Measurements from ENCODE around the gene CARM1. TPM values are rescaled to one million over a fixed set of nuclear protein-coding genes. Genes with fewer than 3 reads are reported as not detected.

CARM1 gene
- polyA plus RNA-seq, 1 donor from 2014 or later, result 22.3 TPM

- H3K27me3 ChIP-seq (ENCODE audit: insufficient read depth, low read depth, low read length), result no peaks in the 10 kb centered on the region
- H4K20me1 ChIP-seq (ENCODE audit: insufficient read depth), result no peaks in the 10 kb centered on the region
- H3F3A ChIP-seq (ENCODE audit: insufficient read depth, low read length, poor library complexity, severe bottlenecking), result no peaks in the 10 kb centered on the region
- no peak overlapping the region for H3K9ac ChIP-seq (ENCODE audit: low read length)
- TF ChIP-seq EZH2 (IDR thresholded peaks at IDR 0.05; ENCODE audit: borderline replicate concordance, insufficient read depth, low read length, poor library complexity, severe bottlenecking) (no peak), SMC3 (conservative IDR thresholded peaks at IDR 0.05; ENCODE audit: poor library complexity) (no peak), RAD21 (conservative IDR thresholded peaks at IDR 0.05) (no peak)
- no peak overlapping the region for H2AFZ ChIP-seq (ENCODE audit: low read depth, low read length)
- no peak overlapping the region for H3K4me2 ChIP-seq (ENCODE audit: low read length)
- H3K79me2 ChIP-seq (replicated peaks; ENCODE audit: insufficient read depth, low read length), result no peaks in the 10 kb centered on the region
- no peak overlapping the region for H3K4me3 ChIP-seq (ENCODE audit: low read length)
- no peak overlapping the region for H3K27ac ChIP-seq (ENCODE audit: low read length)
- no peaks in the 10 kb centered on the region for H3K9me3 ChIP-seq (ENCODE audit: low read length)
- H3K36me3 ChIP-seq (ENCODE audit: insufficient read depth, low read length), result no peaks in the 10 kb centered on the region
- no peaks in the 10 kb centered on the region for H3K9me2 ChIP-seq (ENCODE audit: insufficient read depth, low read length)
Measured at GRCh38 chr19:10831987-10832938, 39.1 kb upstream of the CARM1 start.

- Histone ChIP-seq H3K9me2 (ENCODE audit: insufficient read depth, low read length) (no peaks in the 10 kb centered on the region), H3K27me3 (ENCODE audit: insufficient read depth, low read depth, low read length) (no peaks in the 10 kb centered on the region), H3K9me3 (ENCODE audit: low read length) (no peaks in the 10 kb centered on the region), H3K27ac (ENCODE audit: low read length) (no peak overlapping the region), H3F3A (ENCODE audit: insufficient read depth, low read length, poor library complexity, severe bottlenecking) (no peaks in the 10 kb centered on the region), H3K4me3 (ENCODE audit: low read length) (no peak overlapping the region), H4K20me1 (ENCODE audit: insufficient read depth) (no peaks in the 10 kb centered on the region), H3K36me3 (ENCODE audit: insufficient read depth, low read length) (no peaks in the 10 kb centered on the region), H3K4me2 (ENCODE audit: low read length) (no peak overlapping the region), H3K9ac (ENCODE audit: low read length) (no peak overlapping the region), H3K79me2 (replicated peaks; ENCODE audit: insufficient read depth, low read length) (no peaks in the 10 kb centered on the region), H2AFZ (ENCODE audit: low read depth, low read length) (no peak overlapping the region)
- TF ChIP-seq EP300 (conservative IDR thresholded peaks at IDR 0.05; ENCODE audit: poor library complexity, severe bottlenecking), result no peak
- no peak for TF ChIP-seq MXI1 (conservative IDR thresholded peaks at IDR 0.05; ENCODE audit: poor library complexity, severe bottlenecking)
- no peak for TF ChIP-seq RAD21 (conservative IDR thresholded peaks at IDR 0.05)
- no peak for TF ChIP-seq CTCF (IDR thresholded peaks at IDR 0.05; ENCODE audit: poor library complexity, severe bottlenecking)
- TF ChIP-seq EZH2 (IDR thresholded peaks at IDR 0.05; ENCODE audit: borderline replicate concordance, insufficient read depth, low read length, poor library complexity, severe bottlenecking), result no peak
- TF ChIP-seq SMC3 (conservative IDR thresholded peaks at IDR 0.05; ENCODE audit: poor library complexity), result no peak
- TF ChIP-seq POLR2AphosphoS5 (IDR thresholded peaks at IDR 0.05), result no peak
- no peak for TF ChIP-seq REST (IDR thresholded peaks at IDR 0.05; ENCODE audit: borderline replicate concordance)
- TF ChIP-seq TAF1 (IDR thresholded peaks at IDR 0.05; ENCODE audit: low read depth), result no peak
Measured at GRCh38 chr19:10832939-10833296, 38.4 kb upstream of the CARM1 start.

Data from neural cell (in vitro differentiated cells).